Measurements from ENCODE around the gene HINFP.

- TF ChIP-seq CTCF (IDR thresholded peaks at IDR 0.05) (no peak), POLR2A (IDR thresholded peaks at IDR 0.05) (no peak)
These were observed 20.2 kb upstream of the HINFP start for GRCh38 chr11:119100994-119101758.
